ENCODE data around the gene GPAT3. TPM values are rescaled to one million over a fixed set of nuclear protein-coding genes. Genes with fewer than 3 reads are reported as not detected.
"Not testable (repeated sequence)": the region's sequence is repeated elsewhere in the genome, so short reads cannot be mapped to it uniquely, and the experiment has no call there.

The GPAT3 gene
- total RNA-seq, 1 experiment from 2014 or later = 0.30 TPM

DNA sequence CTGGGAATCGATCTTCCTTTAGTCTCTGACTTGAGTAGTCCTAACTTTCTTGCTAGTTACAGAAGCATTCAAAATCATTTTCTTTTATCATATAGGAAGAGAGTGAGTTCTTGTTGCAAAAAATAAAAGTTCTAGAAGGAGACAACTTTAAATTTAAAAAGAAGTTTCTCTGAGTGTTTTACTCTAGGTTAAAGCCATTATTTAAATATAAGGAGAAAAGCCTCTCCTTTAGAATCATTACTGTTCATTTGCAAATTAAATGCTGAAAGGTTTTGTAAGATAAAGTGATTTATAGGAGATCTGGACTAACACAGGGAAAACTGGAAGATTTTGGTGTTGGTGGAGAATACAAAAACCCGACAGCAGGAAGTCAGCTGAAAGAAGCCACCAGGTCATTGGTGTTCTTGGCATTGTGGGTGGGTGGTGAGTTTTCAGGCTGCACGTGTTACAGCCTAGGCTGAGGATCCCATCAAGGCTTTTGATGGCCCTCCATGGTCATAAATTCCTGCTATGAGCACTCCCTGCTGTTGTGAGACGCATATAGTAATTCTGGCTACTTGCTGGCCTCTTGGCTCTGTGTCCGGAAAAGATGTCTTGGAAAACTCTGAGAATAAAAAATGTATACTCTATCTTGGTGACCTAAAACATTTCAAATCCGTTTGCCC, 81.6 kb downstream of the GPAT3 start:
- no peak for DNase-seq (ENCODE audit: unreplicated experiment)
- Mint-ChIP-seq H3K4me3 (ENCODE audit: unreplicated experiment) (no peak overlapping the region), H3K27ac (ENCODE audit: low read depth, unreplicated experiment) (no peak overlapping the region), H3K9me3 (ENCODE audit: unreplicated experiment) (peaks cover 33% of the 10 kb centered on the region), H3K27me3 (ENCODE audit: insufficient read depth, unreplicated experiment) (peaks cover 16% of the 10 kb centered on the region), H3K36me3 (ENCODE audit: insufficient read depth, unreplicated experiment) (no peaks in the 10 kb centered on the region), H3K4me1 (ENCODE audit: insufficient read depth, unreplicated experiment) (peaks cover 21% of the 10 kb centered on the region)
- intact Hi-C loops (cut with micrococcal nuclease) = no loop called here
- ChIA-PET CTCF (interaction anchor here (0.6 to 1.4 kb wide), 2 partner anchors 27 to 119 kb away, joined by 3 to 4 read pairs; no protein-coding TSS in a partner anchor), POLR2A (interaction anchor here (0.9 to 2.2 kb wide), 3 partner anchors 13 to 35 kb away, joined by 3 to 6 read pairs (median 5); no protein-coding TSS in a partner anchor)
- TF ChIP-seq, protein P1, sequence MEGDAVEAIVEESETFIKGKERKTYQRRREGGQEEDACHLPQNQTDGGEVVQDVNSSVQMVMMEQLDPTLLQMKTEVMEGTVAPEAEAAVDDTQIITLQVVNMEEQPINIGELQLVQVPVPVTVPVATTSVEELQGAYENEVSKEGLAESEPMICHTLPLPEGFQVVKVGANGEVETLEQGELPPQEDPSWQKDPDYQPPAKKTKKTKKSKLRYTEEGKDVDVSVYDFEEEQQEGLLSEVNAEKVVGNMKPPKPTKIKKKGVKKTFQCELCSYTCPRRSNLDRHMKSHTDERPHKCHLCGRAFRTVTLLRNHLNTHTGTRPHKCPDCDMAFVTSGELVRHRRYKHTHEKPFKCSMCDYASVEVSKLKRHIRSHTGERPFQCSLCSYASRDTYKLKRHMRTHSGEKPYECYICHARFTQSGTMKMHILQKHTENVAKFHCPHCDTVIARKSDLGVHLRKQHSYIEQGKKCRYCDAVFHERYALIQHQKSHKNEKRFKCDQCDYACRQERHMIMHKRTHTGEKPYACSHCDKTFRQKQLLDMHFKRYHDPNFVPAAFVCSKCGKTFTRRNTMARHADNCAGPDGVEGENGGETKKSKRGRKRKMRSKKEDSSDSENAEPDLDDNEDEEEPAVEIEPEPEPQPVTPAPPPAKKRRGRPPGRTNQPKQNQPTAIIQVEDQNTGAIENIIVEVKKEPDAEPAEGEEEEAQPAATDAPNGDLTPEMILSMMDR (IDR thresholded peaks at IDR 0.05; ENCODE audit: unreplicated experiment) = no peak
- no TSS peak for BruUV-seq (replicated peaks)

DNA sequence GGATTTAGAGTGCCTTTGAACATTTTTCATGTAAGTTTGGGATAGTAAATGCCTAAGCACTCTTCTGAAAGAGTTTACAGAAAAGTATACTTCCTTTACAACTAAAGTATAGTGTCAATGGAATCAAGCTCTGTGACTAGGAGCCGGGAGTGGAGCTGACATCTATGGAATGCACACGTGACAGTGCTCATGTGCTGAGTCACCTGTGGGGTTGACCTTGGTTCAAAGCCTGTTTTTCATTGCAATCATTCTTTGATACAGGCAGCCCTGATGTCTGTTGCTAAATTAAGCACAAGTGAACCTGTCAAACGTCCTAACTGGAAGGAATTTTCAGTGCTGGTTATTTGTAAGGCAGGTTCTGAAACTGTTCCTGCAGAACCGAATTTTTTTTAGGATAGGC, 82.5 kb downstream of the GPAT3 start:
- H3K36me3 Mint-ChIP-seq (ENCODE audit: insufficient read depth, unreplicated experiment) = no peaks in the 10 kb centered on the region
- peaks cover 12% of the 10 kb centered on the region for H3K27me3 Mint-ChIP-seq (ENCODE audit: insufficient read depth, unreplicated experiment)
- peaks cover 21% of the 10 kb centered on the region for H3K4me1 Mint-ChIP-seq (ENCODE audit: insufficient read depth, unreplicated experiment)
- POLR2A ChIA-PET = interaction anchor here (0.6 to 2.6 kb wide), 9 partner anchors 10 to 444 kb away, joined by 3 to 8 read pairs (median 5); partner anchors contain the start of genes ABRAXAS1 and GPAT3
- peak overlapping the region; percentile 53 for H3K27ac Mint-ChIP-seq (ENCODE audit: low read depth, unreplicated experiment)
- DNase-seq (ENCODE audit: unreplicated experiment) = peak; percentile 58
- H3K4me3 Mint-ChIP-seq (ENCODE audit: unreplicated experiment) = no peak overlapping the region
- BruUV-seq (replicated peaks) = no TSS peak
- intact Hi-C loops (cut with micrococcal nuclease) = no loop called here
- H3K9me3 Mint-ChIP-seq (ENCODE audit: unreplicated experiment) = peaks cover 25% of the 10 kb centered on the region
- CTCF ChIA-PET = interaction anchor here (0.8 to 1.4 kb wide), 2 partner anchors 26 to 206 kb away, joined by 4 read pairs; no protein-coding TSS in a partner anchor
- TF ChIP-seq, protein P1 (IDR thresholded peaks at IDR 0.05; ENCODE audit: unreplicated experiment) = no peak

GRCh38 chr4:83618991-83619645, 83.2 kb downstream of the GPAT3 start:
- CTCF ChIA-PET = interaction anchor here (0.8 to 1.4 kb wide), 3 partner anchors 24 to 206 kb away, joined by 3 to 4 read pairs (median 4); no protein-coding TSS in a partner anchor
- Mint-ChIP-seq H3K27ac (ENCODE audit: low read depth, unreplicated experiment) (no peak overlapping the region), H3K4me1 (ENCODE audit: insufficient read depth, unreplicated experiment) (peaks cover 21% of the 10 kb centered on the region), H3K9me3 (ENCODE audit: unreplicated experiment) (peaks cover 19% of the 10 kb centered on the region), H3K27me3 (ENCODE audit: insufficient read depth, unreplicated experiment) (peaks cover 6% of the 10 kb centered on the region), H3K4me3 (ENCODE audit: unreplicated experiment) (no peak overlapping the region), H3K36me3 (ENCODE audit: insufficient read depth, unreplicated experiment) (no peaks in the 10 kb centered on the region)
- BruUV-seq (replicated peaks) = no TSS peak
- intact Hi-C loops (cut with micrococcal nuclease) = no loop called here
- POLR2A ChIA-PET = interaction anchor here (0.6 to 2.6 kb wide), 8 partner anchors 9 to 445 kb away, joined by 3 to 8 read pairs (median 4); partner anchors contain the start of genes ABRAXAS1 and GPAT3
- peak; percentile 28 for DNase-seq (ENCODE audit: unreplicated experiment)
- TF ChIP-seq, protein P1 (IDR thresholded peaks at IDR 0.05; ENCODE audit: unreplicated experiment) = no peak

- BruUV-seq (replicated peaks); intact Hi-C loops (cut with micrococcal nuclease); CTCF ChIA-PET; H3K27ac Mint-ChIP-seq (ENCODE audit: low read depth, unreplicated experiment); DNase-seq (ENCODE audit: unreplicated experiment); H3K36me3 Mint-ChIP-seq (ENCODE audit: insufficient read depth, unreplicated experiment); POLR2A ChIA-PET; H3K4me3 Mint-ChIP-seq (ENCODE audit: unreplicated experiment): not testable (repeated sequence)
- peaks cover 14% of the 10 kb centered on the region for H3K27me3 Mint-ChIP-seq (ENCODE audit: insufficient read depth, unreplicated experiment)
- H3K9me3 Mint-ChIP-seq (ENCODE audit: unreplicated experiment) = peaks cover 15% of the 10 kb centered on the region
- H3K4me1 Mint-ChIP-seq (ENCODE audit: insufficient read depth, unreplicated experiment) = peaks cover 21% of the 10 kb centered on the region
These were observed 86.2 kb downstream of the GPAT3 start for GRCh38 chr4:83622127-83622526.
